Measurements from ENCODE around the gene VGLL4. TPM values are rescaled to one million over a fixed set of nuclear protein-coding genes. Genes with fewer than 3 reads are reported as not detected.

VGLL4 gene
- total RNA-seq, 1 donor from 2014 or later = 141 TPM

DNA sequence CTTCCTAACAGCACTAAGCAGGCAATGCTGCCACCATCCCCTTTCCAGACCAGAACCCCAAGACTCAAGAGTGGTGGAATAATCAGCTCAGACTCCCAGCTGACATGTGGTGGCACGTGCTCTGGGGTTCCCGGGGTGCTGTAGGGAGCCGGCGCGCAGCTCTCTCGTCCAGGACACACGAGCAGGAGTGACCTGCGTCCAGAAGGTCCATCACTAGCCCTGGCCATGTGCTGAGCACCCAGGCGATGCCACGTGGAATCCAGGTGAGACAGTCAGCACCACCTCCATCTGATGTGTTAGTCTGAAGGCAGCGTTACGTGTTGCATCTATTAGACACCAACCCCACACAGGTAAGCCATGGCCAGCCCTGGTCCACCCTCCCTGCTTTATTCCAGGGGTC, 78.2 kb downstream of the VGLL4 start:
- TF ChIP-seq, protein P1, sequence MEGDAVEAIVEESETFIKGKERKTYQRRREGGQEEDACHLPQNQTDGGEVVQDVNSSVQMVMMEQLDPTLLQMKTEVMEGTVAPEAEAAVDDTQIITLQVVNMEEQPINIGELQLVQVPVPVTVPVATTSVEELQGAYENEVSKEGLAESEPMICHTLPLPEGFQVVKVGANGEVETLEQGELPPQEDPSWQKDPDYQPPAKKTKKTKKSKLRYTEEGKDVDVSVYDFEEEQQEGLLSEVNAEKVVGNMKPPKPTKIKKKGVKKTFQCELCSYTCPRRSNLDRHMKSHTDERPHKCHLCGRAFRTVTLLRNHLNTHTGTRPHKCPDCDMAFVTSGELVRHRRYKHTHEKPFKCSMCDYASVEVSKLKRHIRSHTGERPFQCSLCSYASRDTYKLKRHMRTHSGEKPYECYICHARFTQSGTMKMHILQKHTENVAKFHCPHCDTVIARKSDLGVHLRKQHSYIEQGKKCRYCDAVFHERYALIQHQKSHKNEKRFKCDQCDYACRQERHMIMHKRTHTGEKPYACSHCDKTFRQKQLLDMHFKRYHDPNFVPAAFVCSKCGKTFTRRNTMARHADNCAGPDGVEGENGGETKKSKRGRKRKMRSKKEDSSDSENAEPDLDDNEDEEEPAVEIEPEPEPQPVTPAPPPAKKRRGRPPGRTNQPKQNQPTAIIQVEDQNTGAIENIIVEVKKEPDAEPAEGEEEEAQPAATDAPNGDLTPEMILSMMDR (IDR thresholded peaks at IDR 0.05) = no peak
- H3K27me3 Mint-ChIP-seq (ENCODE audit: low read depth) = no peaks in the 10 kb centered on the region
- H3K36me3 Mint-ChIP-seq (ENCODE audit: low read depth) = peaks cover 29% of the 10 kb centered on the region
- no peaks in the 10 kb centered on the region for H3K9me3 Mint-ChIP-seq (ENCODE audit: low read depth)
- peak overlapping the region; percentile 68 for H3K27ac Mint-ChIP-seq (ENCODE audit: unreplicated experiment)
- no peak for DNase-seq (ENCODE audit: low spot score)
- H3K4me3 Mint-ChIP-seq (ENCODE audit: unreplicated experiment) = no peak overlapping the region
- H3K4me1 Mint-ChIP-seq (ENCODE audit: low read depth) = peaks cover 79% of the 10 kb centered on the region

DNA sequence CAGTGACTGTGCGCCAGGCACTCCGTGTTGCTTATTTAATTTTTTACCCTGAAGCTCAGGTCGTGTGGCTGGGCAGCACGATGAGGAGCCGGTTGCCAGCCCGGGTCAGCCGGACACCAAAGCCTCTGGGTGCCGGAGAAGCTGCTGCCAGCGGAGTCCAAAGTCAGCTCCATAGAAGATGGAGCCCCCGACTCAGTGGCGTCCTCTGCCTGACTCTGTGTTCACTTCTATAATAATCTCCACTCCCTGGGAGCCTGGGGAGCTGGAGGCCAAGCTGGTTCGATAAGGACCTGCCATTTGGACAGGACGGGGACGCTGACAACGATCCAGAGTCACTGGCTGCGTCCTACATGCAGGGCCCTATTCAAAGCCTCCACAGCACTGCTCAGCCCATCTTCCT, 78.6 kb downstream of the VGLL4 start:
- Mint-ChIP-seq H3K9me3 (ENCODE audit: low read depth) (no peaks in the 10 kb centered on the region), H3K4me3 (ENCODE audit: unreplicated experiment) (no peak overlapping the region), H3K27ac (ENCODE audit: unreplicated experiment) (peak overlapping the region; percentile 68)

DNA sequence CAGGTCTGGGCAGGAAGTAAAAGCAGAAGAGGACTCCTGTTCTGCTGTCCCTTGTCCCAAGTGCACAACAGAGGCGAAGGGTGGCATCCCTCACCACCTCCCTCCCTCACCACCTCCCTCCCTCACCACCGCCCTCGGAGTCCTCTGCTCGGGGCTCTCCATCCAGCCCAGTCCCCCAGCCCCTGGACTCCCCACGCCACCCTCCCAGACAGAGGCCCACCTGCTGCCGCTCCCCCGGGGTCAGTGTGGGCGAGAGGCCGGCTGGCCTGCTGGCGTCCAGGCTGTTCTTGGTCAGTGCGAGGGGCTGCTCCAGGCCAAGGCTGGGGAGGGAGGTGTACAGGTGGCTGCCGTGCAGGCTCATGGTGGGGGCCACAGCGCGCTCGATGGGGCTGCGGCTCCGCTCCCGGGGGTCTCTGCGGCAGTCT, 79.1 kb downstream of the VGLL4 start:
- TF ChIP-seq, protein P1 (IDR thresholded peaks at IDR 0.05) = no peak
- Mint-ChIP-seq H3K4me3 (ENCODE audit: unreplicated experiment) (no peak overlapping the region), H3K27ac (ENCODE audit: unreplicated experiment) (peak overlapping the region; percentile 57), H3K27me3 (ENCODE audit: low read depth) (no peaks in the 10 kb centered on the region), H3K36me3 (ENCODE audit: low read depth) (peaks cover 32% of the 10 kb centered on the region), H3K4me1 (ENCODE audit: low read depth) (peaks cover 81% of the 10 kb centered on the region), H3K9me3 (ENCODE audit: low read depth) (no peaks in the 10 kb centered on the region)
- no peak for DNase-seq (ENCODE audit: low spot score)

More for the DNA sequence above, 78.6 kb downstream of the VGLL4 start:
- no peak for DNase-seq (ENCODE audit: low spot score)
- Mint-ChIP-seq H3K36me3 (ENCODE audit: low read depth) (peaks cover 29% of the 10 kb centered on the region), H3K27me3 (ENCODE audit: low read depth) (no peaks in the 10 kb centered on the region), H3K4me1 (ENCODE audit: low read depth) (peaks cover 79% of the 10 kb centered on the region)
- TF ChIP-seq, protein P1 (IDR thresholded peaks at IDR 0.05) = no peak

DNA sequence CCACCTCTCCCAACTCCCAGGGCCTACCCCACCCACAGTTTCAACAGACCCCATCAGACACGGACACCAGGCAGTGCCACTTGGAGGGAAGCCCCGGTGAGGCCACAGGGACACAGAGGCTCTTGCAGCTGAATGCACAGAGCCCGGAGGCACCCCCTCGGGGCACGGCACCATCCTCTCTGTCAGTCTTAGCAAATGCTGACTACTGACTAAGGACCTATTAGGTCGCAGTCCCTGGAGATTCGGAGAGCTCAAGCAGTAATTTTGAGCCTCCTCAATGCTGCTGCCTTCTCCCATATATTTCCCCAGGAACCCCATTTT, 79.9 kb downstream of the VGLL4 start:
- Mint-ChIP-seq H3K4me1 (ENCODE audit: low read depth) (peaks cover 81% of the 10 kb centered on the region), H3K36me3 (ENCODE audit: low read depth) (peaks cover 32% of the 10 kb centered on the region), H3K9me3 (ENCODE audit: low read depth) (no peaks in the 10 kb centered on the region), H3K4me3 (ENCODE audit: unreplicated experiment) (no peak overlapping the region), H3K27me3 (ENCODE audit: low read depth) (no peaks in the 10 kb centered on the region), H3K27ac (ENCODE audit: unreplicated experiment) (peak overlapping the region; percentile 70)
- TF ChIP-seq, protein P1 (IDR thresholded peaks at IDR 0.05) = no peak
- DNase-seq (ENCODE audit: low spot score) = no peak

DNA sequence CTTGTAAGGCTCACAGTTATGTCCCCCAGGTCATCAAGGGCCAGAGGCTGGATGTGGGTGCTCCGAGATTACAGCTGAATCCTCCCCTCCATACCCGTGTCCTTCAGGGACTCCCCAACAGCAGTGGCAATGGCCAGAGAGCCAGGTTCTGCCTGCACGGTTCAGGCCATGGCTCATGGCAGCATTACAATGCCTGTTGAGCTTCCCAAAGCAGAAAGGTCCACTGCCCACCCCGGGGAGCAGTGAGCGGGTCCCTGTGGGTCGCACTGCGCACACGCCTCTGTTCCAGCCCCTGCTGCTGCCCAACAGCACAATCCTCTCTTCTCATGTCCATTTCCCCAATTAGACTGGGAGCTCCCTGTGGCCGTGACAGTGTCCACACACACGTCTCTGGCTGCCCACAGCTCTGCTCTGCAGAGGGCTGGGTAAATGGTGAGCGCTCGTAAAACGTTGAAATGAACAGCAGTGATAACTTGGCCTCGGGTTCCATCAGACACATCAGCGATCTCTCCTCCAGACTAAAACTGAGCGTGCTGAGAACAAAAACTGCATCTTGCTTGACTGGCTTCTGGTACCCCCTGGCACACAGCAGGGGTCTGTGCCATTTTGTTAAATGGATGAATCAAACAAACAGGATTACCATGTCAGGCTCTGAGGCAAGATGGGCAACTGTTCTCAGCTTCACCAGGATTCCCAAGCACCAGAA, 80.4 kb downstream of the VGLL4 start:
- Mint-ChIP-seq H3K27me3 (ENCODE audit: low read depth) (no peaks in the 10 kb centered on the region), H3K9me3 (ENCODE audit: low read depth) (no peaks in the 10 kb centered on the region), H3K4me3 (ENCODE audit: unreplicated experiment) (no peak overlapping the region), H3K36me3 (ENCODE audit: low read depth) (peaks cover 33% of the 10 kb centered on the region), H3K4me1 (ENCODE audit: low read depth) (peaks cover 81% of the 10 kb centered on the region), H3K27ac (ENCODE audit: unreplicated experiment) (peak overlapping the region; percentile 70)
- TF ChIP-seq, protein P1 (IDR thresholded peaks at IDR 0.05) = no peak
- DNase-seq (ENCODE audit: low spot score) = no peak
